Endothelial cell (in vitro differentiated cells): Measurements from ENCODE around the gene JAK2. TPM values are rescaled to one million over a fixed set of nuclear protein-coding genes. Genes with fewer than 3 reads are reported as not detected.

ENCODE experiments used
- DNase-seq: peaks from one replicate; pipeline ENCODE4 v3.0.0; 2021; ENCODE audit warnings: low spot score
- H3K27ac Mint-ChIP-seq: one replicate; pipeline ENCODE4 v1.8.0; 2021; ENCODE audit warnings: mixed read lengths, inconsistent platforms; ENCODE audit not compliant: unreplicated experiment
- H3K27me3 Mint-ChIP-seq: one replicate; pipeline ENCODE4 v1.8.0; 2021; ENCODE audit warnings: mild to moderate bottlenecking, moderate library complexity, mixed read lengths, inconsistent platforms; ENCODE audit not compliant: unreplicated experiment
- H3K36me3 Mint-ChIP-seq: one replicate; pipeline ENCODE4 v1.8.0; 2021; ENCODE audit warnings: mild to moderate bottlenecking, low read depth, mixed read lengths, inconsistent platforms; ENCODE audit not compliant: unreplicated experiment
- H3K4me1 Mint-ChIP-seq: one replicate; pipeline ENCODE4 v1.8.0; 2021; ENCODE audit warnings: mild to moderate bottlenecking, mixed read lengths, inconsistent platforms; ENCODE audit not compliant: unreplicated experiment
- H3K4me3 Mint-ChIP-seq: one replicate; pipeline ENCODE4 v1.8.0; 2021; ENCODE audit warnings: mild to moderate bottlenecking, mixed read lengths, inconsistent platforms; ENCODE audit not compliant: unreplicated experiment
- H3K9me3 Mint-ChIP-seq: one replicate; pipeline ENCODE4 v1.8.0; 2021; ENCODE audit warnings: mixed read lengths, inconsistent platforms; ENCODE audit not compliant: unreplicated experiment
- total RNA-seq: library from RNA; stranded (reverse); fragmentation: NEBNext Ultra II Directional; extraction: Animal tissue kit (Norgen Biotek cat#: 25700); gene quantifications from one replicate; pipeline ENCODE4 v1.2.1, GENCODE V29; 2021; ENCODE audit not compliant: unreplicated experiment
- TF ChIP-seq, protein P1 (sequence below): fragments of 200-600 bp; sonication (generic); IDR thresholded peaks from one replicate; pipeline ENCODE4 v1.5.0; 2021; ENCODE audit warnings: antibody characterized with exemption; ENCODE audit not compliant: unreplicated experiment

The JAK2 gene
- total RNA-seq, 1 donor from 2014 or later = 9.4 TPM

DNA sequence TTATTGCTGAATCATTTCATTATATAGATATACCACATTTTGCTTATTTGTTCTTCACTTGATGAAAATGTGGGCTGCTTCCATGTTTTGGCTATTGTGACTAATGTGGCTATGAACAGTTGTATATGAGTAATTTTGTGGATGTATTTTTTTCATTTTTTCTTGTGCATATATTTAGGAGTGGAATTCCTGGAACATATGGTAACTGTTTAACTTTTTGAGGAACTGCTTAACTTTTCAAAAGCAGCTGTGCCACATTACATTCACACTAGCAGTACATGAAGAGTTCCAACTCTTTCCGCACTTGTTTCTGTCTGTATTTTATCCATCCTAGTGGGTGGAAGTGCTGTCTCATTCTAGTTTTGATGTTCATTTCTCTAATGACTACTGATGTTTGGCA is 67.8 kb downstream of the JAK2 start:
- H3K27ac Mint-ChIP-seq = no peak overlapping the region
- peaks cover 2% of the 10 kb centered on the region for H3K27me3 Mint-ChIP-seq

DNA sequence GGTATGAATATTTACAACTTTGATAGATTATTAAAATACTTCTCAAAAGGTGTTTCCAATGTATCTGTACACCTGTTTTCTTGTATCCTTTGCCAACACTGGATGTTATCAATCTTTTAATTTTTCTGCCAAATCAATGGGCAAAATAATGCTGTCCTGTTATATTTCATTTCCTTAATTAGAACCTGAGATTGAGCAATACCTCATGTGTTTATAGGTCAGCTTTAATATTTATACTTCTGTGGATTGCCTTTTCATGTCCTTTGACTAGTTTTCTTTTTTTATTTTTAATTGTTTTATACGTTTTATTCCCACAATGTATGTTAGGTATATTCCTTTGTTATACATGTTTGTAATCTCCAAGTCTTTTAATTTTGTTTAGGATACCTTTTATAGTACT is 77.6 kb downstream of the JAK2 start:
- DNase-seq = no peak
- H3K27me3 Mint-ChIP-seq = no peaks in the 10 kb centered on the region
- no peaks in the 10 kb centered on the region for H3K4me1 Mint-ChIP-seq
- H3K4me3 Mint-ChIP-seq = no peak overlapping the region
- TF ChIP-seq, protein P1, sequence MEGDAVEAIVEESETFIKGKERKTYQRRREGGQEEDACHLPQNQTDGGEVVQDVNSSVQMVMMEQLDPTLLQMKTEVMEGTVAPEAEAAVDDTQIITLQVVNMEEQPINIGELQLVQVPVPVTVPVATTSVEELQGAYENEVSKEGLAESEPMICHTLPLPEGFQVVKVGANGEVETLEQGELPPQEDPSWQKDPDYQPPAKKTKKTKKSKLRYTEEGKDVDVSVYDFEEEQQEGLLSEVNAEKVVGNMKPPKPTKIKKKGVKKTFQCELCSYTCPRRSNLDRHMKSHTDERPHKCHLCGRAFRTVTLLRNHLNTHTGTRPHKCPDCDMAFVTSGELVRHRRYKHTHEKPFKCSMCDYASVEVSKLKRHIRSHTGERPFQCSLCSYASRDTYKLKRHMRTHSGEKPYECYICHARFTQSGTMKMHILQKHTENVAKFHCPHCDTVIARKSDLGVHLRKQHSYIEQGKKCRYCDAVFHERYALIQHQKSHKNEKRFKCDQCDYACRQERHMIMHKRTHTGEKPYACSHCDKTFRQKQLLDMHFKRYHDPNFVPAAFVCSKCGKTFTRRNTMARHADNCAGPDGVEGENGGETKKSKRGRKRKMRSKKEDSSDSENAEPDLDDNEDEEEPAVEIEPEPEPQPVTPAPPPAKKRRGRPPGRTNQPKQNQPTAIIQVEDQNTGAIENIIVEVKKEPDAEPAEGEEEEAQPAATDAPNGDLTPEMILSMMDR = no peak
- no peak overlapping the region for H3K27ac Mint-ChIP-seq
- no peaks in the 10 kb centered on the region for H3K36me3 Mint-ChIP-seq
- H3K9me3 Mint-ChIP-seq = no peaks in the 10 kb centered on the region

More for the DNA sequence above, 67.8 kb downstream of the JAK2 start:
- DNase-seq = no peak
- no peak overlapping the region for H3K4me3 Mint-ChIP-seq
- H3K9me3 Mint-ChIP-seq = no peaks in the 10 kb centered on the region
- H3K4me1 Mint-ChIP-seq = no peaks in the 10 kb centered on the region
- TF ChIP-seq, protein P1 = no peak
- no peaks in the 10 kb centered on the region for H3K36me3 Mint-ChIP-seq

DNA sequence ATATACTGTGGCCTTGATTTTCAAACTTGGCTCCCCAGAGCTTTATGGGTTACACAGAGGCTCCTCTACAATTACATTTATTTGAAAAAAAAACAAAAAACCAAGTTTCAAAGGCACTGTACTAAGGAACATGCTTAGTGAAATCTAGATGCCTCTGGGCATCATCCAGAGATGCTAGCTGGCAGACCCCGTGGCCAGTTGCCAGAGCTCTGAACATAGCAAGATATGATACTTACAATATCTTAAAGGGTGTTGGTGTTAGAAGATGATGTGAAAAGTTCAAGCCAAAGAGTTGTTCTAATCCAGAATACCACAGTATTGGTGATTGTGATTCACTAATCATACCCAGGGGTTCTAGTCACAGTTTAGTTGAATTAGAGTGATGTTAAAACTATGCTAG is 87.8 kb downstream of the JAK2 start:
- Mint-ChIP-seq H3K4me1 (peaks cover 1% of the 10 kb centered on the region), H3K27me3 (no peaks in the 10 kb centered on the region), H3K27ac (no peak overlapping the region), H3K36me3 (peaks cover 10% of the 10 kb centered on the region), H3K9me3 (no peaks in the 10 kb centered on the region), H3K4me3 (no peak overlapping the region)
- no peak for DNase-seq
- TF ChIP-seq, protein P1 = no peak

GRCh38 chr9:5073701-5074100 is 88.6 kb downstream of the JAK2 start:
- Mint-ChIP-seq H3K27me3 (no peaks in the 10 kb centered on the region), H3K9me3 (no peaks in the 10 kb centered on the region), H3K36me3 (peaks cover 10% of the 10 kb centered on the region), H3K27ac (no peak overlapping the region), H3K4me1 (peaks cover 7% of the 10 kb centered on the region), H3K4me3 (no peak overlapping the region)
- DNase-seq = no peak
- TF ChIP-seq, protein P1 = no peak

- no peaks in the 10 kb centered on the region for H3K27me3 Mint-ChIP-seq
- no peak overlapping the region for H3K27ac Mint-ChIP-seq
- TF ChIP-seq, protein P1 = no peak
- DNase-seq = no peak
- H3K36me3 Mint-ChIP-seq = peaks cover 24% of the 10 kb centered on the region
- no peak overlapping the region for H3K4me3 Mint-ChIP-seq
- H3K4me1 Mint-ChIP-seq = no peaks in the 10 kb centered on the region
- no peaks in the 10 kb centered on the region for H3K9me3 Mint-ChIP-seq
Observed at GRCh38 chr9:5085993-5086392, 100.9 kb downstream of the JAK2 start.
